ENCODE results near the gene PRTG.

GRCh38 chr15:55742927-55743728 is at the start of gene PRTG:
- TF ChIP-seq EZH2phosphoT487 (IDR thresholded peaks at IDR 0.05; ENCODE audit: insufficient read depth, low read depth) (no peak), EZH2 (IDR thresholded peaks at IDR 0.05; ENCODE audit: insufficient read depth, poor library complexity, severe bottlenecking) (peak; percentile 37)

All from GM23248 (cell line).